ENCODE results near the gene PKM.
A peak's percentile ranks its signal among the peaks of the same experiment; 100 is the strongest.
"Not testable (repeated sequence)": the region's sequence is repeated elsewhere in the genome, so short reads cannot be mapped to it uniquely, and the experiment has no call there.

Gene PKM

GRCh38 chr15:72174551-72175165, 56.3 kb downstream of the PKM start:
- DNase-seq, result no peak

- no peak for DNase-seq
Measured at GRCh38 chr15:72173864-72174550, 57.0 kb downstream of the PKM start.

- DNase-seq, result no peak
Measured at GRCh38 chr15:72173401-72173800, 57.6 kb downstream of the PKM start.

- no peak for DNase-seq
Measured at GRCh38 chr15:72172796-72173195, 58.2 kb downstream of the PKM start.

- DNase-seq, result not testable (repeated sequence)
Measured at GRCh38 chr15:72171978-72172377, 59.0 kb downstream of the PKM start.

GRCh38 chr15:72170691-72171090, 60.3 kb downstream of the PKM start:
- no peak for DNase-seq

GRCh38 chr15:72169921-72170611, 60.9 kb downstream of the PKM start:
- DNase-seq, result no peak

- DNase-seq, result no peak
Measured at GRCh38 chr15:72169236-72169920, 61.6 kb downstream of the PKM start.

GRCh38 chr15:72168808-72169190, 62.2 kb downstream of the PKM start:
- no peak for DNase-seq

- no peak for DNase-seq
Measured at GRCh38 chr15:72168131-72168807, 62.7 kb downstream of the PKM start.

GRCh38 chr15:72167445-72167844, 63.5 kb downstream of the PKM start:
- DNase-seq, result no peak

- no peak for DNase-seq
Measured at GRCh38 chr15:72166716-72167417, 64.1 kb downstream of the PKM start.

GRCh38 chr15:72163719-72164118, 67.3 kb downstream of the PKM start:
- DNase-seq, result no peak

- DNase-seq, result no peak
Measured at GRCh38 chr15:72162569-72162968, 68.4 kb downstream of the PKM start.

GRCh38 chr15:72161361-72162132, 69.4 kb downstream of the PKM start:
- no peak for DNase-seq

- no peak for DNase-seq
Measured at GRCh38 chr15:72160696-72161245, 70.2 kb downstream of the PKM start.

- no peak for DNase-seq
Measured at GRCh38 chr15:72156928-72157327, 74.1 kb downstream of the PKM start.

GRCh38 chr15:72155635-72156616, 75.1 kb downstream of the PKM start:
- peak; percentile 80 for DNase-seq

- no peak for DNase-seq
Measured at GRCh38 chr15:72155003-72155621, 75.9 kb downstream of the PKM start.

GRCh38 chr15:72154316-72154715, 76.7 kb downstream of the PKM start:
- DNase-seq, result no peak
